HG02943 (cell line): ENCODE results near the gene ARRDC3.
"Not testable (repeated sequence)": the region's sequence is repeated elsewhere in the genome, so short reads cannot be mapped to it uniquely, and the experiment has no call there.

Source experiments
- ATAC-seq: cut with Tn5 transposase; IDR thresholded peaks from one replicate; pipeline ENCODE4 v1.9.1; 2021; ENCODE audit warnings: mild to moderate bottlenecking, low read depth, moderate library complexity; ENCODE audit not compliant: unreplicated experiment

ARRDC3 gene

GRCh38 chr5:91383027-91383955 is at the start of gene ARRDC3:
Gene ARRDC3, minus strand, starts transcription at chr5:91383317. Its CDS starts 225 bp downstream, at chr5:91383092.
- ATAC-seq: peak; percentile 48

- ATAC-seq: no peak
These were observed 47.8 kb upstream of the ARRDC3 start for GRCh38 chr5:91430949-91431348.

GRCh38 chr5:91424638-91425436 is 41.7 kb upstream of the ARRDC3 start:
- no peak for ATAC-seq

- no peak for ATAC-seq
These were observed 40.8 kb upstream of the ARRDC3 start for GRCh38 chr5:91423871-91424270.

GRCh38 chr5:91420879-91421278 is 37.8 kb upstream of the ARRDC3 start:
- ATAC-seq: no peak

GRCh38 chr5:91419571-91420537 is 36.7 kb upstream of the ARRDC3 start:
- ATAC-seq: peak; percentile 59

- no peak for ATAC-seq
These were observed 36.0 kb upstream of the ARRDC3 start for GRCh38 chr5:91419136-91419535.

GRCh38 chr5:91418158-91418557 is 35.0 kb upstream of the ARRDC3 start:
- no peak for ATAC-seq

GRCh38 chr5:91417219-91417618 is 34.1 kb upstream of the ARRDC3 start:
- no peak for ATAC-seq

- ATAC-seq: no peak
These were observed 33.4 kb upstream of the ARRDC3 start for GRCh38 chr5:91416491-91416890.

GRCh38 chr5:91409304-91409703 is 26.2 kb upstream of the ARRDC3 start:
- ATAC-seq: no peak

GRCh38 chr5:91408710-91409109 is 25.6 kb upstream of the ARRDC3 start:
- ATAC-seq: no peak

GRCh38 chr5:91407204-91407603 is 24.1 kb upstream of the ARRDC3 start:
- ATAC-seq: no peak

GRCh38 chr5:91403438-91403837 is 20.3 kb upstream of the ARRDC3 start:
- no peak for ATAC-seq

GRCh38 chr5:91401175-91401574 is 18.1 kb upstream of the ARRDC3 start:
- no peak for ATAC-seq

- ATAC-seq: peak; percentile 62
These were observed 14.7 kb upstream of the ARRDC3 start for GRCh38 chr5:91397791-91398190.

- no peak for ATAC-seq
These were observed 7.2 kb upstream of the ARRDC3 start for GRCh38 chr5:91390268-91390667.

GRCh38 chr5:91389555-91389954 is 6.4 kb upstream of the ARRDC3 start:
- ATAC-seq: not testable (repeated sequence)

- ATAC-seq: no peak
These were observed 5.2 kb upstream of the ARRDC3 start for GRCh38 chr5:91388362-91388761.

- no peak for ATAC-seq
These were observed 3.0 kb upstream of the ARRDC3 start for GRCh38 chr5:91386120-91386519.
